K562 (cell line): ENCODE data around the gene REM1. TPM values are rescaled to one million over a fixed set of nuclear protein-coding genes. Genes with fewer than 3 reads are reported as not detected.

Experiments used
- ATAC-seq: fragments of 200-7000 bp; cut with Tn5 transposase; 3 replicates; pipeline ENCODE4 v1.9.1; 2020; ENCODE audit warnings: moderate library complexity
- BruUV-seq: library from RNA; stranded (reverse); fragments of 400-500 nt; replicated peaks from 2 replicates; lab custom pipeline; 2021; lab: Mats Ljungman, UMichigan
- CTCF ChIA-PET: fragments of 300-600 bp; formaldehyde crosslinking; extraction: SDS; loops from one replicate; lab custom pipeline; 2021; ENCODE audit warnings: low intra/inter-chr PET ratio; lab: Yijun Ruan, JAX
- POLR2A ChIA-PET: fragments of 300-600, 350-650 bp; sonication (Branson Sonifier 250); formaldehyde crosslinking; extraction: SDS; loops from one replicate; lab custom pipeline; 2021; ENCODE audit warnings: antibody characterized with exemption, inconsistent platforms; lab: Yijun Ruan, JAX
- DNase-seq, 4 experiments: peaks; one replicate each; pipeline versions ENCODE4 v3.0.0 to v3.0.0-alpha.2; 2011 to 2018; ENCODE audit warnings: low spot score in 3 of 4, mixed read lengths in 3 of 4; ENCODE audit errors: extremely low read depth in 1 of 4
- FAIRE-seq: peaks from 2 replicates; lab custom pipeline; 2011; peaks lifted over from hg19 to GRCh38; lab: Jason Lieb, UNC
- H2AFZ ChIP-seq: 2 replicates; pipeline ENCODE4 v1.6.0; 2011; ENCODE audit warnings: low read depth, low read length, control low read depth, inconsistent platforms
- H3K27ac ChIP-seq: fragments of 200-600 bp; 3 replicates; pipeline ENCODE4 v1.8.0; 2011; ENCODE audit warnings: low read depth, mild to moderate bottlenecking, control low read depth, inconsistent platforms, low read length, moderate library complexity, mixed read lengths; ENCODE audit errors: extremely low read depth
- H3K27me3 ChIP-seq, 2 experiments: fragments of 300-600 bp in 1 of 2; 2 replicates in 1 of 2; 3 replicates in 1 of 2; pipeline versions ENCODE4 v1.6.0 to v1.8.0; 2011; ENCODE audit warnings: inconsistent platforms in 2 of 2, low read length in 2 of 2, mild to moderate bottlenecking in 1 of 2, mixed read lengths in 1 of 2, moderate library complexity in 1 of 2; ENCODE audit not compliant: control insufficient read depth in 2 of 2, insufficient read depth in 2 of 2
- H3K36me3 ChIP-seq: fragments of 300-600 bp; 3 replicates; pipeline ENCODE4 v1.8.0; 2011; ENCODE audit warnings: mild to moderate bottlenecking, low read length, inconsistent platforms; ENCODE audit not compliant: control insufficient read depth, insufficient read depth
- H3K4me1 ChIP-seq, 2 experiments: fragments of 200-600 bp in 1 of 2; replicated peaks in 1 of 2; 2 replicates in 1 of 2; 3 replicates in 1 of 2; pipeline versions ENCODE4 v1.5.1 to v1.8.0; 2011; ENCODE audit warnings: inconsistent platforms in 2 of 2, low read length in 2 of 2, mild to moderate bottlenecking in 1 of 2, mixed read lengths in 1 of 2, moderate library complexity in 1 of 2; ENCODE audit not compliant: control insufficient read depth in 2 of 2, insufficient read depth in 2 of 2
- H3K4me2 ChIP-seq: 2 replicates; pipeline ENCODE4 v1.6.1; 2011; ENCODE audit warnings: low read length, control low read depth, inconsistent platforms, mixed read lengths; ENCODE audit not compliant: insufficient read depth
- H3K4me3 ChIP-seq: fragments of 200-600 bp; sonication (generic), shearing (Covaris generic); 2 replicates; pipeline ENCODE4 v1.5.1; 2016; ENCODE audit warnings: control low read depth, inconsistent platforms
- H3K79me2 ChIP-seq: fragments of 200-600 bp; 3 replicates; pipeline ENCODE4 v1.8.0; 2011; ENCODE audit warnings: low read length, inconsistent platforms; ENCODE audit not compliant: control insufficient read depth, insufficient read depth
- H3K9ac ChIP-seq, 2 experiments: 2 replicates each; pipeline versions ENCODE4 v1.6.0 to v1.6.1; 2011; ENCODE audit warnings: low read depth in 2 of 2, low read length in 2 of 2, control low read depth in 1 of 2, inconsistent platforms in 1 of 2, mild to moderate bottlenecking in 1 of 2, mixed read lengths in 1 of 2; ENCODE audit not compliant: insufficient read depth in 1 of 2
- H3K9me1 ChIP-seq: one replicate; pipeline ENCODE4 v1.6.0; 2011; ENCODE audit warnings: inconsistent platforms, mild to moderate bottlenecking, low read length, moderate library complexity; ENCODE audit not compliant: control insufficient read depth, insufficient read depth
- H3K9me3 ChIP-seq: replicated peaks from 2 replicates; pipeline ENCODE4 v1.5.1; 2011; ENCODE audit warnings: low read depth, low read length, inconsistent platforms; ENCODE audit not compliant: control insufficient read depth, insufficient read depth
- H4K20me1 ChIP-seq: replicated peaks from 2 replicates; pipeline ENCODE4 v1.6.1; 2011; ENCODE audit warnings: low read length, inconsistent platforms, mixed read lengths; ENCODE audit not compliant: control insufficient read depth, insufficient read depth
- ARNT ChIP-seq, 2 experiments: fragments of 450-650 bp; IDR thresholded peaks; 2 replicates each; pipeline ENCODE4 v1.6.1; 2016; ENCODE audit warnings: mild to moderate bottlenecking in 1 of 2
- GABPA ChIP-seq: fragments of 200-800 bp; sonication (Bioruptor generic); conservative IDR thresholded peaks from 2 replicates; pipeline ENCODE4 v1.6.1; 2016; ENCODE audit warnings: low read depth, missing genetic modification characterization, missing compliant biosample characterization
- HDAC1 ChIP-seq, 2 experiments: fragments of 450-650 bp; IDR thresholded peaks; 2 replicates each; pipeline ENCODE4 v1.6.1; 2016 to 2017; ENCODE audit warnings: inconsistent platforms in 1 of 2, mild to moderate bottlenecking in 1 of 2, moderate library complexity in 1 of 2
- HNRNPLL ChIP-seq: fragments of 200-400 bp; formaldehyde crosslinking; IDR thresholded peaks from 2 replicates; pipeline ENCODE4 v1.6.1; 2017; ENCODE audit warnings: low read length, low read depth, mild to moderate bottlenecking; ENCODE audit not compliant: poor library complexity, severe bottlenecking
- ILK ChIP-seq: fragments of 450-650 bp; IDR thresholded peaks from 2 replicates; pipeline ENCODE4 v1.6.1; 2016; ENCODE audit warnings: missing genetic modification characterization, low read depth, mild to moderate bottlenecking, missing compliant biosample characterization, moderate library complexity, borderline replicate concordance
- NCOA2 ChIP-seq, 2 experiments: fragments of 450-650 bp; IDR thresholded peaks; 2 replicates each; pipeline ENCODE4 v1.6.1; 2018; ENCODE audit warnings: mild to moderate bottlenecking in 2 of 2, moderate library complexity in 1 of 2; ENCODE audit not compliant: partially characterized antibody in 2 of 2
- RAD21 ChIP-seq, 2 experiments: fragments of 250-450 bp in 1 of 2; fragments of 450-650 bp in 1 of 2; sonication (Bioruptor Pico) in 1 of 2; formaldehyde crosslinking in 1 of 2; IDR thresholded peaks in 1 of 2; conservative IDR thresholded peaks in 1 of 2; 2 replicates each; pipeline versions ENCODE4 v1.4.0 to v1.8.0; 2020 to 2022; ENCODE audit warnings: mild to moderate bottlenecking in 2 of 2, moderate library complexity in 1 of 2
- RHOXF2B ChIP-seq: fragments of 250-450 bp; sonication (Bioruptor Pico); conservative IDR thresholded peaks from 2 replicates; pipeline ENCODE4 v1.5.1; 2021
- SMAD4 ChIP-seq: fragments of 250-450 bp; sonication (Bioruptor Pico); conservative IDR thresholded peaks from 2 replicates; pipeline ENCODE4 v1.8.0; 2021; ENCODE audit warnings: inconsistent platforms, mild to moderate bottlenecking, moderate library complexity
- SOX6 ChIP-seq: fragments of 450-650 bp; IDR thresholded peaks from 2 replicates; pipeline ENCODE4 v1.6.1; 2014; ENCODE audit warnings: mild to moderate bottlenecking
- WHSC1 ChIP-seq: IDR thresholded peaks from one replicate; pipeline ENCODE4 v1.6.1; 2012; ENCODE audit warnings: low read length, control low read depth, inconsistent platforms
- YBX1 ChIP-seq: fragments of 450-650 bp; IDR thresholded peaks from 2 replicates; pipeline ENCODE4 v1.7.1; 2016; ENCODE audit warnings: mild to moderate bottlenecking
- ZFX ChIP-seq: sonication (generic); formaldehyde crosslinking; IDR thresholded peaks from 2 replicates; pipeline ENCODE4 v1.8.0; 2022; ENCODE audit warnings: mild to moderate bottlenecking, missing genetic modification reagents, moderate library complexity
- ZNF133 ChIP-seq: fragments of 250-450 bp; sonication (Bioruptor Pico); IDR thresholded peaks from 2 replicates; pipeline ENCODE4 v1.4.0; 2020; ENCODE audit warnings: mild to moderate bottlenecking
- ZNF23 ChIP-seq: fragments of 250-450 bp; sonication (Bioruptor Pico); IDR thresholded peaks from 2 replicates; pipeline ENCODE4 v1.4.0; 2020; ENCODE audit warnings: mild to moderate bottlenecking
- ZNF282 ChIP-seq: sonication (generic); formaldehyde crosslinking; IDR thresholded peaks from 2 replicates; pipeline ENCODE4 v1.8.1; 2023; ENCODE audit warnings: missing genetic modification reagents
- WGBS: fragments of 100-300 bp; shearing (Covaris generic); methylation state at CpG from one replicate; pipeline ENCODE4 v1.1.6; 2016; ENCODE audit warnings: low coverage, mixed read lengths; ENCODE audit not compliant: insufficient coverage; ENCODE audit errors: missing lambda C conversion rate; 5-methylcytosine and 5-hydroxymethylcytosine counted together
- in situ Hi-C: fragments of 300-500 bp; cut with MboI; formaldehyde crosslinking; loops from 4 replicates; pipeline ENCODE4 v1.15.0; 2018; ENCODE audit warnings: inconsistent platforms, mixed read lengths
- intact Hi-C: fragments of 100-400 bp; cut with micrococcal nuclease; formaldehyde crosslinking; loops from 2 replicates; pipeline ENCODE4 v1.14.2; 2022
- polyA plus RNA-seq, 8 experiments: library from polyadenylated mRNA; depleted of rRNA in 4 of 8; stranded (reverse) in 5 of 8; unstranded in 3 of 8; fragments of >200 nt; fragmentation: Nextera tagmentation in 2 of 8; fragmentation: Illumina TruSeq in 1 of 8; extraction: Ambion mirVana in 2 of 8; extraction: Trizol in 1 of 8; gene quantifications; 2 replicates each; pipeline versions ENCODE4 v1.2.1 to v1.2.3, GENCODE V29; 2011 to 2014; ENCODE audit warnings: inconsistent platforms in 1 of 8, missing spikeins in 1 of 8
- total RNA-seq, 7 experiments: library from RNA; depleted of rRNA in 6 of 7; stranded (reverse); fragments of >200 nt in 6 of 7; fragmentation: Illumina TruSeq in 2 of 7; extraction: Trizol in 2 of 7; gene quantifications; 2 replicates each; pipeline versions ENCODE4 v1.2.1 to v1.2.3, GENCODE V29; 2011 to 2021; ENCODE audit warnings: low replicate concordance in 1 of 7
- TF ChIP-seq, protein P1 (sequence below): fragments of 250-450 bp; sonication (Bioruptor Pico); IDR thresholded peaks from 2 replicates; pipeline ENCODE4 v1.5.1; 2021; ENCODE audit warnings: mild to moderate bottlenecking
- TF ChIP-seq, protein P2 (sequence below), 3 experiments: IDR thresholded peaks in 2 of 3; conservative IDR thresholded peaks in 1 of 3; 2 replicates each; pipeline ENCODE4 v1.5.1; 2011 to 2012; ENCODE audit warnings: low read length in 3 of 3, mild to moderate bottlenecking in 3 of 3, control low read depth in 2 of 3, improper control_type of control experiment in 1 of 3, inconsistent platforms in 1 of 3, low read depth in 1 of 3, mixed read lengths in 1 of 3, moderate library complexity in 1 of 3; ENCODE audit not compliant: insufficient read depth in 2 of 3

Gene REM1
- total and polyA plus RNA-seq, 9 of the 15 experiments (the other 6 are each of a cell fraction or from before 2014, with no cell fraction given): not detected

DNA sequence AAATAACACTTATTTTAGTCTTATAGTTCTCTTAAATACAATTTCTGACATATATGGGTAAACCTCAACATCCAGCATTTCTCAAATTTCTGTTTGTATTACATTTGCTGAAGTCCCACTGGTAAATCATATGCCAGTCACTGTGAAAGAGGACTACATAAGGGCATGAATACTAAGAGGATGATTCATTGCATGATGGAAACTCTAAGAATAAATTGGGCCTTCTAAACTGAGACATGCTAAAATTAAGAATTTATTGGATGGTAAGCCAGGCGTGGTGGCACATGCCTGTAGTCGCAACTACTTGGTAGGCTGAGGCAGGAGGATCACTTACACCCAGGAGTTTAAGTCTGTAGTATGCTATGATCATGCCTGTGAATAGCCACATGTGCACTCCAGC lies 22.5 kb upstream of the REM1 start (continued):
- TF ChIP-seq SOX6 (no peak), GABPA (tag) (no peak), ZNF282 (no peak), SMAD4 (no peak), ZNF133 (CRISPR knock-in tag) (no peak), YBX1 (no peak), RHOXF2B (CRISPR knock-in tag) (no peak), ZNF23 (CRISPR knock-in tag) (no peak), NCOA2 (IDR thresholded peaks at IDR 0.05; ENCODE audit: partially characterized antibody in 2 of 2) (no peak), HDAC1 (IDR thresholded peaks at IDR 0.05) (no peak)
- TF ChIP-seq, protein P1, sequence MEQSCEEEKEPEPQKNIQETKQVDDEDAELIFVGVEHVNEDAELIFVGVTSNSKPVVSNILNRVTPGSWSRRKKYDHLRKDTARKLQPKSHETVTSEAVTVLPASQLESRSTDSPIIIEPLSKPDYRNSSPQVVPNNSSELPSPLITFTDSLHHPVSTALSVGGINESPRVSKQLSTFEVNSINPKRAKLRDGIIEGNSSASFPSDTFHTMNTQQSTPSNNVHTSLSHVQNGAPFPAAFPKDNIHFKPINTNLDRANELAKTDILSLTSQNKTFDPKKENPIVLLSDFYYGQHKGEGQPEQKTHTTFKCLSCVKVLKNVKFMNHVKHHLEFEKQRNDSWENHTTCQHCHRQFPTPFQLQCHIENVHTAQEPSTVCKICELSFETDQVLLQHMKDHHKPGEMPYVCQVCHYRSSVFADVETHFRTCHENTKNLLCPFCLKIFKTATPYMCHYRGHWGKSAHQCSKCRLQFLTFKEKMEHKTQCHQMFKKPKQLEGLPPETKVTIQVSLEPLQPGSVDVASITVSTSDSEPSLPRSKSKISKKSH (CRISPR knock-in tag): no peak

DNA sequence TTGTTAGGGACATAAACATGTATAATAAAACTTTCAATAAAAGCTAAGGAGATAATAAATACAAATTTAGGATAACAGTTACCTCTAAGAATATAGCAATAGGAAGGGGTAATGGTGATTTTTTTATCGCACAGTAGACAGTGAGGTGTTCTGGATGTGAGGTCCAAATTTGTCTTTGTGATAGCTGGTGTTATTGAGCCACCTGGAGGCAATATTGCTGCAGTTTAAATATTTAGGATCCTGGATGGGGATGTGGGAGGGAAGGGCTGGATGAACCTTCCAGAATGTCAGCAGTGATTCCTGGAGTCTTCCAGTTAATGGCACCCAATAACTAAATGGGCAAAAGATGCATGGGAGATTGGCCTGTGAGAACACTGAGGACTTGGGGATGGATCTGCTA lies 20.7 kb upstream of the REM1 start:
- ChIA-PET POLR2A (no interaction called here), CTCF (interaction anchor here (1.1 kb wide), 1 partner anchor 141 kb away, joined by 3 read pairs; no protein-coding TSS in a partner anchor)
- no peaks in the 10 kb centered on the region; a peak in 1 of 5 replicates for H3K4me1 ChIP-seq
- no peaks in the 10 kb centered on the region for H3K79me2 ChIP-seq
- H3K27me3 ChIP-seq: no peaks in the 10 kb centered on the region; a peak in 2 of 5 replicates
- FAIRE-seq (peak; percentile 29), ATAC-seq (peak; percentile 49), DNase-seq (no peak)
- intact Hi-C loops (no loop called here), in situ Hi-C loops (no loop called here)
- 0% methylated on average over 1 of the region's 1 CpG for WGBS
- peak in 1 of 2 experiments; percentile 33; a peak in 2 of 4 replicates for TF ChIP-seq RAD21 (CRISPR knock-in tag; conservative IDR thresholded peaks at IDR 0.05 in 1 of 2, IDR thresholded peaks at IDR 0.05 in 1 of 2)
- TF ChIP-seq ARNT (IDR thresholded peaks at IDR 0.05): no peak
- no peak for TF ChIP-seq HNRNPLL
- TF ChIP-seq, protein P2, sequence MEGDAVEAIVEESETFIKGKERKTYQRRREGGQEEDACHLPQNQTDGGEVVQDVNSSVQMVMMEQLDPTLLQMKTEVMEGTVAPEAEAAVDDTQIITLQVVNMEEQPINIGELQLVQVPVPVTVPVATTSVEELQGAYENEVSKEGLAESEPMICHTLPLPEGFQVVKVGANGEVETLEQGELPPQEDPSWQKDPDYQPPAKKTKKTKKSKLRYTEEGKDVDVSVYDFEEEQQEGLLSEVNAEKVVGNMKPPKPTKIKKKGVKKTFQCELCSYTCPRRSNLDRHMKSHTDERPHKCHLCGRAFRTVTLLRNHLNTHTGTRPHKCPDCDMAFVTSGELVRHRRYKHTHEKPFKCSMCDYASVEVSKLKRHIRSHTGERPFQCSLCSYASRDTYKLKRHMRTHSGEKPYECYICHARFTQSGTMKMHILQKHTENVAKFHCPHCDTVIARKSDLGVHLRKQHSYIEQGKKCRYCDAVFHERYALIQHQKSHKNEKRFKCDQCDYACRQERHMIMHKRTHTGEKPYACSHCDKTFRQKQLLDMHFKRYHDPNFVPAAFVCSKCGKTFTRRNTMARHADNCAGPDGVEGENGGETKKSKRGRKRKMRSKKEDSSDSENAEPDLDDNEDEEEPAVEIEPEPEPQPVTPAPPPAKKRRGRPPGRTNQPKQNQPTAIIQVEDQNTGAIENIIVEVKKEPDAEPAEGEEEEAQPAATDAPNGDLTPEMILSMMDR (IDR thresholded peaks at IDR 0.05 in 2 of 3, conservative IDR thresholded peaks at IDR 0.05 in 1 of 3; ENCODE audit: insufficient read depth in 2 of 3, low read depth in 1 of 3, low read length in 3 of 3): peak in 1 of 3 experiments; percentile 18; a peak in 2 of 6 replicates
- no peak for TF ChIP-seq ZFX (CRISPR knock-in tag)
- TF ChIP-seq WHSC1: no peak
- no peak for TF ChIP-seq ILK
- no peaks in the 10 kb centered on the region for H3K9me3 ChIP-seq
- no peaks in the 10 kb centered on the region for H3K36me3 ChIP-seq
- no peaks in the 10 kb centered on the region for H4K20me1 ChIP-seq
- H3K9ac ChIP-seq: no peak overlapping the region
- H3K27ac ChIP-seq: no peak overlapping the region
- H3K4me3 ChIP-seq: no peak overlapping the region
- BruUV-seq: no TSS peak
- no peak overlapping the region for H2AFZ ChIP-seq
- no peak overlapping the region for H3K4me2 ChIP-seq
- H3K9me1 ChIP-seq: no peaks in the 10 kb centered on the region
